ENCODE data around the gene SNUPN. TPM values are rescaled to one million over a fixed set of nuclear protein-coding genes. Genes with fewer than 3 reads are reported as not detected.

SNUPN gene
- total and polyA plus RNA-seq, 10 of the 15 experiments (the other 5 are each of a cell fraction or from before 2014, with no cell fraction given): 19.0 to 50.3 (median 32.5) TPM

- no peaks in the 10 kb centered on the region for H3K27me3 ChIP-seq (replicated peaks in 1 of 2; ENCODE audit: control insufficient read depth in 2 of 2, insufficient read depth in 2 of 2, low read length in 1 of 2)
- in situ Hi-C loops (cut with MboI): no loop called here
- DNase-seq (ENCODE audit: low read depth, low spot score): no peak
- H3K27ac ChIP-seq (ENCODE audit: control insufficient read depth, insufficient read depth): no peak overlapping the region
- H3K4me1 ChIP-seq (ENCODE audit: control insufficient read depth, insufficient read depth, low read length): no peaks in the 10 kb centered on the region
- H3K9me3 ChIP-seq (replicated peaks; ENCODE audit: control insufficient read depth, insufficient read depth, low read length): no peaks in the 10 kb centered on the region
- no TSS peak for BruUV-seq (replicated peaks)
- RAD21 ChIA-PET (ENCODE audit: unreplicated experiment): no interaction called here
- 96% methylated on average over 4 of the region's 4 CpGs for WGBS (ENCODE audit: insufficient coverage, insufficient replicate concordance, low lambda C conversion rate, missing lambda C conversion rate)
- CTCF ChIA-PET: interaction anchor here (0.9 to 1.1 kb wide), 2 partner anchors 14 to 210 kb away, joined by 3 read pairs; no protein-coding TSS in a partner anchor
- no peaks in the 10 kb centered on the region for H3K79me2 ChIP-seq (ENCODE audit: control insufficient read depth, insufficient read depth, low read length)
- SMC1A ChIA-PET (ENCODE audit: uncharacterized antibody, unreplicated experiment): no interaction called here
- POLR2A ChIA-PET: interaction anchor here (0.5 kb wide), 1 partner anchor 84 kb away, joined by 3 read pairs; no protein-coding TSS in a partner anchor
- intact Hi-C loops (cut with micrococcal nuclease; ENCODE audit: unreplicated experiment): no loop called here
- no peak for FAIRE-seq
- no peak overlapping the region for H2AFZ ChIP-seq (ENCODE audit: control insufficient read depth, low read depth, low read length)
- no peaks in the 10 kb centered on the region for H4K20me1 ChIP-seq (ENCODE audit: control insufficient read depth, insufficient read depth)
- ATAC-seq: no peak
- no peak overlapping the region for H3K9ac ChIP-seq (ENCODE audit: control insufficient read depth, insufficient read depth, low read length)
- no peak overlapping the region for H3K4me3 ChIP-seq
- no peak overlapping the region for H3K4me2 ChIP-seq (ENCODE audit: control insufficient read depth, insufficient read depth)
- H3K36me3 ChIP-seq (ENCODE audit: control insufficient read depth in 2 of 2, insufficient read depth in 2 of 2, low read length in 1 of 2): peaks cover 1 to 7% of the 10 kb centered on the region in 2 experiments; a peak in 3 of 4 replicates
- TF ChIP-seq ZNF24 (IDR thresholded peaks at IDR 0.05) (no peak), CBX3 (IDR thresholded peaks at IDR 0.05; ENCODE audit: borderline replicate concordance, low read depth) (no peak), ATF3 (IDR thresholded peaks at IDR 0.05; ENCODE audit: borderline replicate concordance, extremely low read depth, low read depth, low read length) (no peak), SIN3A (IDR thresholded peaks at IDR 0.05; ENCODE audit: low read depth, low read length) (no peak), NFXL1 (IDR thresholded peaks at IDR 0.05; ENCODE audit: borderline replicate concordance) (no peak), NR2C2 (IDR thresholded peaks at IDR 0.05; ENCODE audit: borderline replicate concordance, control insufficient read depth, insufficient read length, low read depth) (no peak), BCLAF1 (IDR thresholded peaks at IDR 0.05) (no peak), SMAD1 (IDR thresholded peaks at IDR 0.05; ENCODE audit: low read depth, partially characterized antibody) (no peak), BRCA1 (IDR thresholded peaks at IDR 0.05; ENCODE audit: low read depth, low read length) (no peak), E4F1 (IDR thresholded peaks at IDR 0.05; ENCODE audit: borderline replicate concordance, partially characterized antibody) (no peak), NFIC (IDR thresholded peaks at IDR 0.05; ENCODE audit: low read depth, low read length) (no peak)
- TF ChIP-seq, protein P1, sequence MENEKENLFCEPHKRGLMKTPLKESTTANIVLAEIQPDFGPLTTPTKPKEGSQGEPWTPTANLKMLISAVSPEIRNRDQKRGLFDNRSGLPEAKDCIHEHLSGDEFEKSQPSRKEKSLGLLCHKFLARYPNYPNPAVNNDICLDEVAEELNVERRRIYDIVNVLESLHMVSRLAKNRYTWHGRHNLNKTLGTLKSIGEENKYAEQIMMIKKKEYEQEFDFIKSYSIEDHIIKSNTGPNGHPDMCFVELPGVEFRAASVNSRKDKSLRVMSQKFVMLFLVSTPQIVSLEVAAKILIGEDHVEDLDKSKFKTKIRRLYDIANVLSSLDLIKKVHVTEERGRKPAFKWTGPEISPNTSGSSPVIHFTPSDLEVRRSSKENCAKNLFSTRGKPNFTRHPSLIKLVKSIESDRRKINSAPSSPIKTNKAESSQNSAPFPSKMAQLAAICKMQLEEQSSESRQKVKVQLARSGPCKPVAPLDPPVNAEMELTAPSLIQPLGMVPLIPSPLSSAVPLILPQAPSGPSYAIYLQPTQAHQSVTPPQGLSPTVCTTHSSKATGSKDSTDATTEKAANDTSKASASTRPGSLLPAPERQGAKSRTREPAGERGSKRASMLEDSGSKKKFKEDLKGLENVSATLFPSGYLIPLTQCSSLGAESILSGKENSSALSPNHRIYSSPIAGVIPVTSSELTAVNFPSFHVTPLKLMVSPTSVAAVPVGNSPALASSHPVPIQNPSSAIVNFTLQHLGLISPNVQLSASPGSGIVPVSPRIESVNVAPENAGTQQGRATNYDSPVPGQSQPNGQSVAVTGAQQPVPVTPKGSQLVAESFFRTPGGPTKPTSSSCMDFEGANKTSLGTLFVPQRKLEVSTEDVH (IDR thresholded peaks at IDR 0.05; ENCODE audit: low read depth, partially characterized antibody): no peak
- TF ChIP-seq, protein P2, sequence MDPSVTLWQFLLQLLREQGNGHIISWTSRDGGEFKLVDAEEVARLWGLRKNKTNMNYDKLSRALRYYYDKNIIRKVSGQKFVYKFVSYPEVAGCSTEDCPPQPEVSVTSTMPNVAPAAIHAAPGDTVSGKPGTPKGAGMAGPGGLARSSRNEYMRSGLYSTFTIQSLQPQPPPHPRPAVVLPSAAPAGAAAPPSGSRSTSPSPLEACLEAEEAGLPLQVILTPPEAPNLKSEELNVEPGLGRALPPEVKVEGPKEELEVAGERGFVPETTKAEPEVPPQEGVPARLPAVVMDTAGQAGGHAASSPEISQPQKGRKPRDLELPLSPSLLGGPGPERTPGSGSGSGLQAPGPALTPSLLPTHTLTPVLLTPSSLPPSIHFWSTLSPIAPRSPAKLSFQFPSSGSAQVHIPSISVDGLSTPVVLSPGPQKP (IDR thresholded peaks at IDR 0.05; ENCODE audit: low read depth, low read length): no peak
Observed at GRCh38 chr15:75591655-75592364, 33.7 kb downstream of the SNUPN start.
